Measurements from ENCODE around the gene CD55. TPM values are rescaled to one million over a fixed set of nuclear protein-coding genes. Genes with fewer than 3 reads are reported as not detected.

Gene CD55
- total RNA-seq, 1 experiment from 2014 or later = 17.3 TPM

- no peak overlapping the region; a peak in 1 of 7 replicates for H3K27ac Mint-ChIP-seq
- Histone ChIP-seq H4K8ac (replicated peaks; ENCODE audit: insufficient read length, low read depth, low read length) (no peak overlapping the region), H3K9me3 (ENCODE audit: control insufficient read depth, low read depth, low read length) (no peaks in the 10 kb centered on the region), H2BK12ac (ENCODE audit: insufficient read length, low read depth, low read length) (no peak overlapping the region), H2AK5ac (ENCODE audit: insufficient read length, low read length) (no peak overlapping the region), H3K56ac (ENCODE audit: insufficient read length, low read depth, low read length) (no peak overlapping the region), H2BK120ac (ENCODE audit: low read depth, low read length, poor library complexity, severe bottlenecking) (no peak overlapping the region), H3K79me1 (ENCODE audit: insufficient read depth, low read depth, low read length, poor library complexity, severe bottlenecking) (no peaks in the 10 kb centered on the region), H3K4me1 (ENCODE audit: insufficient read depth, low read length) (peaks cover 5% of the 10 kb centered on the region; the same call in 1 of the 2 replicates), H3K4ac (ENCODE audit: low read depth, low read length) (no peak overlapping the region), H3K9ac (ENCODE audit: extremely low read depth, insufficient read length, low read length) (no peak overlapping the region), H3K4me2 (ENCODE audit: insufficient read depth, insufficient read length, low read length) (no peak overlapping the region), H3K14ac (ENCODE audit: insufficient read depth, low read length) (no peak overlapping the region), H2BK15ac (ENCODE audit: low read depth, low read length) (no peak overlapping the region), H4K5ac (ENCODE audit: insufficient read length, low read depth, low read length) (no peak overlapping the region), H4K91ac (ENCODE audit: insufficient read length, low read depth, low read length) (no peak overlapping the region), H4K20me1 (ENCODE audit: control insufficient read depth, insufficient read depth, insufficient read length) (no peaks in the 10 kb centered on the region), H3K18ac (ENCODE audit: insufficient read length, low read depth, low read length) (no peak overlapping the region), H3K27me3 (ENCODE audit: insufficient read depth, low read length) (no peaks in the 10 kb centered on the region), H2BK5ac (ENCODE audit: insufficient read length, low read length) (no peak overlapping the region), H3K23ac (ENCODE audit: insufficient read length, low read depth, low read length) (no peak overlapping the region), H3K79me2 (ENCODE audit: insufficient read depth, low read length) (no peaks in the 10 kb centered on the region), H2AFZ (ENCODE audit: low read length) (no peak overlapping the region), H3T11ph (ENCODE audit: low read length) (no peak overlapping the region), H3K27ac (ENCODE audit: insufficient read length, low read depth, low read length) (no peak overlapping the region), H3K23me2 (ENCODE audit: insufficient read length, low read depth, low read length, poor library complexity, severe bottlenecking) (no peaks in the 10 kb centered on the region), H2BK20ac (ENCODE audit: low read depth, low read length, poor library complexity, severe bottlenecking) (no peak overlapping the region)
- H3K27me3 Mint-ChIP-seq (ENCODE audit: low read depth) = no peaks in the 10 kb centered on the region; the same call in none of the 2 replicates
- peaks cover 17 to 19% of the 10 kb centered on the region in 2 experiments for H3K4me1 Mint-ChIP-seq
- no peak for TF ChIP-seq CTCF (conservative IDR thresholded peaks at IDR 0.05)
- no CpG with 5 or more reads among the region's 2 CpGs for WGBS (ENCODE audit: extremely low coverage, insufficient read length, low lambda C conversion rate)
- no peak for DNase-seq
- H3K4me3 Mint-ChIP-seq = no peak overlapping the region
- H3K9me3 Mint-ChIP-seq = peaks cover 24 to 25% of the 10 kb centered on the region in 2 experiments
- H3K36me3 Mint-ChIP-seq (ENCODE audit: insufficient read depth in 1 of 3, low read depth in 3 of 3) = peaks cover 11 to 22% (median 21%) of the 10 kb centered on the region in 3 experiments; a peak in 6 of 7 replicates
Measured at GRCh38 chr1:207291723-207292122, 29.8 kb upstream of the CD55 start.
